Measurements from ENCODE around the gene ITPRID1. TPM values are rescaled to one million over a fixed set of nuclear protein-coding genes. Genes with fewer than 3 reads are reported as not detected.

Gene ITPRID1
- polyA plus RNA-seq, 6 donors from 2014 or later: not detected

- H3K27me3 Mint-ChIP-seq: no peaks in the 10 kb centered on the region
- H3K9me3 Mint-ChIP-seq: peaks cover 0 to 11% (median 2%) of the 10 kb centered on the region in 7 donors
- DNase-seq (no peak), ATAC-seq (ENCODE audit: low read depth in 2 of 2) (no peak)
- H3K4me3 Mint-ChIP-seq: no peak overlapping the region
- H3K4me1 Mint-ChIP-seq: no peaks in the 10 kb centered on the region
- no peak overlapping the region for H3K27ac Mint-ChIP-seq
- no peaks in the 10 kb centered on the region for H3K36me3 Mint-ChIP-seq
These were observed 23.0 kb upstream of the ITPRID1 start for GRCh38 chr7:31490796-31491314.

- no peak overlapping the region for H3K4me3 Mint-ChIP-seq
- H3K27me3 Mint-ChIP-seq: no peaks in the 10 kb centered on the region
- DNase-seq (no peak), ATAC-seq (ENCODE audit: low read depth in 2 of 2) (no peak)
- H3K27ac Mint-ChIP-seq: no peak overlapping the region
- H3K9me3 Mint-ChIP-seq: peaks cover 0 to 8% (median 2%) of the 10 kb centered on the region in 7 donors
- H3K4me1 Mint-ChIP-seq: no peaks in the 10 kb centered on the region
- no peaks in the 10 kb centered on the region for H3K36me3 Mint-ChIP-seq
These were observed 21.8 kb upstream of the ITPRID1 start for GRCh38 chr7:31492086-31492485.

DNA sequence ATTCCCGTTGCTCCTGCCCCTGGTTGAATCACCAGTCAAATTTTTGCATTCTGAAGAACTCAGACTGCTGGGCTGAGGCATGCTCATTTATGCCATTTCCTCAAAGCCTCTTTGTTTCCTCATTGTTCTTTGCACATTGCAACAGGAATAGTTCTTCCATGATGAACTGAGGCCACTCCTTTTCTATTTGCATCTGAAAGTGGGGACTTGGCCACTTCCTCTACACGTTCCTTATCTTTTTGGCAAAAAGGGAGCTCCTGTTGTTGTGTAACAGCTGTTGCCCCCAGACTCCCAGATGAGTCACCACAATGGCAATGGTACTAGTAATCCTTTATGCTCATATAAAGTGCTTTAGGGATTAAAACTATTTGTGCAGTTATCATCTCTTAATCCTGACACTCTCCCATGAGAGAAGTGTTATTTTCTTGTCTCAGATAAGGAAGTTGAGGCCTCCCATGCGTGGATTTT lies 20.1 kb upstream of the ITPRID1 start:
- no peak for ATAC-seq (ENCODE audit: low read depth in 2 of 2)
- Mint-ChIP-seq H3K27ac (no peak overlapping the region), H3K9me3 (peaks cover 0 to 13% (median 2%) of the 10 kb centered on the region in 7 donors), H3K4me3 (no peak overlapping the region), H3K4me1 (no peaks in the 10 kb centered on the region), H3K27me3 (no peaks in the 10 kb centered on the region), H3K36me3 (no peaks in the 10 kb centered on the region)
- no peak for DNase-seq

- DNase-seq: no peak
- no peaks in the 10 kb centered on the region for H3K27me3 Mint-ChIP-seq
- no peak for ATAC-seq (ENCODE audit: low read depth in 2 of 2)
- H3K4me1 Mint-ChIP-seq: no peaks in the 10 kb centered on the region
- no peaks in the 10 kb centered on the region for H3K36me3 Mint-ChIP-seq
- peak overlapping the region in 1 of 6 donors; percentile 32 for H3K27ac Mint-ChIP-seq
- no peak overlapping the region for H3K4me3 Mint-ChIP-seq
- peaks cover 0 to 13% (median 3%) of the 10 kb centered on the region in 7 donors for H3K9me3 Mint-ChIP-seq
These were observed 19.5 kb upstream of the ITPRID1 start for GRCh38 chr7:31494421-31494820.

DNA sequence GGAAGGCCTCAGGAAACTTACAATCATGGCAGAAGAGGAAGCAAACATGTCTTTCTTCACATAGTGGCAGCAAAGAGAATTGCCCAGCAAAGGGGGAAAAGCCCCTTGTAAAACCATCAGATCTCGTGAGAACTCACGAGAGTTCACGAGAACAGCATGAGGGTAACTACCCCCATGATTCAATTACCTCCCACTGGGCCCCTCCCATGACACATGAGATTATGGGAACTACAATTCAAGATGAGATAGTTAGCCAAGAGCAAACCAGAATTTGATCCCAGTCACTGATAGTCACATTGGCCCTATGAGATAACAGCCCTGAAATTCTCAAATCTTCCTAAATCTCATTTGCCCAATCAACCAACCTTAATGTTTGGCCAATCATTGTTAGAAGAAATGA lies 18.2 kb upstream of the ITPRID1 start:
- Mint-ChIP-seq H3K4me3 (no peak overlapping the region), H3K27ac (no peak overlapping the region), H3K36me3 (no peaks in the 10 kb centered on the region), H3K9me3 (peaks cover 0 to 13% (median 4%) of the 10 kb centered on the region in 7 donors), H3K27me3 (no peaks in the 10 kb centered on the region), H3K4me1 (no peaks in the 10 kb centered on the region)
- DNase-seq (no peak), ATAC-seq (ENCODE audit: low read depth in 2 of 2) (no peak)

DNA sequence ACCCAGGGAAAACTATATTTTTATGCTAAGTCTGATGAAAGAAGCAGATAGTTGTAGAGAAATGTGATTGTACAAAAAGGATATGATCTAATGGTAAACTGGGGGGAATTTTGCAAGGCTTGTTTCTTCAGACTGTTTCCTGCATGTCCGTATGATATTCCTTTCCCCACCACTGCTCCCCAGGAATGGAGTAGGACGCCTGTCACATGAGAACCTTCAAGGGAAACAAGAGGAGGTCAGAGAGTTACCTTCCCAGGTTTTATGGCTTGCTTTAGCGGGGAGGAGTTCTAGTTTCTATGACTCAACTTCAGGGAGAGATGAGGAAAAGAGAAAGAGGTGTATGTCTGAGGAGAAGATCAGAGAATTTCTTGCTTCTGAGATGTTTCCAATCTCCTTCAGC lies 16.4 kb upstream of the ITPRID1 start:
- H3K36me3 Mint-ChIP-seq: no peaks in the 10 kb centered on the region
- peaks cover 0 to 13% (median 4%) of the 10 kb centered on the region in 7 donors for H3K9me3 Mint-ChIP-seq
- no peak overlapping the region for H3K27ac Mint-ChIP-seq
- no peaks in the 10 kb centered on the region for H3K4me1 Mint-ChIP-seq
- no peaks in the 10 kb centered on the region for H3K27me3 Mint-ChIP-seq
- H3K4me3 Mint-ChIP-seq: no peak overlapping the region
- ATAC-seq (ENCODE audit: low read depth in 2 of 2): no peak
- DNase-seq: no peak

- Mint-ChIP-seq H3K27ac (no peak overlapping the region), H3K27me3 (no peaks in the 10 kb centered on the region), H3K36me3 (no peaks in the 10 kb centered on the region), H3K9me3 (peaks cover 0 to 10% (median 3%) of the 10 kb centered on the region in 7 donors), H3K4me3 (no peak overlapping the region), H3K4me1 (no peaks in the 10 kb centered on the region)
- ATAC-seq (ENCODE audit: low read depth in 2 of 2) (no peak), DNase-seq (no peak)
These were observed 13.2 kb upstream of the ITPRID1 start for GRCh38 chr7:31500656-31501055.

- DNase-seq (no peak), ATAC-seq (ENCODE audit: low read depth in 2 of 2) (no peak)
- Mint-ChIP-seq H3K36me3 (no peaks in the 10 kb centered on the region), H3K4me1 (no peaks in the 10 kb centered on the region), H3K9me3 (peaks cover 4 to 16% (median 13%) of the 10 kb centered on the region in 7 donors), H3K27ac (no peak overlapping the region), H3K4me3 (no peak overlapping the region), H3K27me3 (no peaks in the 10 kb centered on the region)
These were observed 5.1 kb upstream of the ITPRID1 start for GRCh38 chr7:31508823-31509222.

- DNase-seq: no peak
- H3K27me3 Mint-ChIP-seq: no peaks in the 10 kb centered on the region
- H3K4me3 Mint-ChIP-seq: no peak overlapping the region
- no peak for ATAC-seq (ENCODE audit: low read depth in 2 of 2)
- H3K27ac Mint-ChIP-seq: no peak overlapping the region
- no peaks in the 10 kb centered on the region for H3K4me1 Mint-ChIP-seq
- H3K9me3 Mint-ChIP-seq: peaks cover 6 to 25% (median 19%) of the 10 kb centered on the region in 7 donors
- H3K36me3 Mint-ChIP-seq: no peaks in the 10 kb centered on the region
These were observed 1.7 kb upstream of the ITPRID1 start for GRCh38 chr7:31512166-31512565.

DNA sequence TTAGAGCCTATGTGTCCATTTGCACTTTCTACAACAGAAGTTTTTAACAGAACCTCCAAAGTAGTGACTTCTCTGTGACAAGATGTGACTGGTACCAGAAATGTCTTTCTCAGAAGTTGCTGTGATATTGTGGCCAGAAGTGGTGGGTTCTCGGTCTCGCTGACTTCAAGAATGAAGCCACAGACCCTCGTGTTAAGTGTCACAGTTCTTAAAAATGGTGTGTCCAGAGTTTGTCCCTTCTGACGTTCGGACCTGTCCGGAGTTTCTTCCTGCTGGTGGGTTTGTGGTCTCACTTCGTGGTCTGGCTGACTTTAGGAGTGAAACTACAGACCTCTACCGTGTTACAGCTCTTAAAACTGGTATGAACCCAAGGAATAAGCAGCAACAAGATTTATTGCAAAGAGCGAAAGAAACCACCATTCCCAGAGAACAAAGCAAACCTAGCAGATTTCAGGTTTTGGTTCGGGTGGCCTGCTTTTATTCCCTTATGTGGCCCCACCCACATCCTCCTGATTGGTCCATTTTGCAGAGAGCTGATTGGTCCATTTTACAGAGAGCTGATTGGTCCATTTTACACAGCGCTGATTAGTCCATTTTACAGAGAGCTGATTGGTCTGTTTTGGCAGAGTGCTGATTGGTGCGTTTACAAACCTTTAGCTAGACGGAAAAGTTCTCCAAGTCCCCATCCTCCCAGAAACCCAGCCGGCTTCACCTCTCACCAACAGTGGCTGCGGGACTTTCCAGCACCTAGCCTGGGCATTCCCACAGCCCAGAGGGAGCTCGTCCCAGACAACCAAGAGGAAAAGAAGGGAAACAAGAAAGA lies 3.0 kb downstream of the ITPRID1 start:
- Mint-ChIP-seq H3K4me3 (no peak overlapping the region), H3K4me1 (no peaks in the 10 kb centered on the region), H3K36me3 (no peaks in the 10 kb centered on the region), H3K27ac (no peak overlapping the region), H3K9me3 (peaks cover 2 to 22% (median 13%) of the 10 kb centered on the region in 7 donors), H3K27me3 (no peaks in the 10 kb centered on the region)
- ATAC-seq (ENCODE audit: low read depth in 2 of 2) (no peak), DNase-seq (no peak)

DNA sequence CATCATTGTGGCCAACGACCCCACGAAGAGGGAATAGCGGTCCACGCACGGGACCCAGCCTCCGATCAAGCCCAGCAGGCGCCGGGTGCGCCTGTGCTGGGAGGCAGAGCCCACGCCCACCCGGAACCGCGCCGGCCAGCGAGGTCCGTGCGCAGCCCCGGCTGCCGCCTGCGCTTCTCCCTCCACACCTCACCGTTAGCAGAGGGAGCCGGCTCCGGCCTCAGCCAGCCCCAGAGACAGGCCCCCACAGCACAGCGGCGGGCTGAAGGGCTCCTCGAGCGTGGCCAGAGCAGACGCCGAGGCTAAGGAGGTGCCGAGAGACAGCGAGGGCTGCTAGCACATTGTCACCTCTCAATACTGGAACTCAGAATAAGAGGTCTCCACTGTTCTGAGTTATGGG lies 3.6 kb downstream of the ITPRID1 start:
- Mint-ChIP-seq H3K4me1 (no peaks in the 10 kb centered on the region), H3K4me3 (no peak overlapping the region), H3K27me3 (no peaks in the 10 kb centered on the region), H3K27ac (no peak overlapping the region), H3K36me3 (no peaks in the 10 kb centered on the region), H3K9me3 (peaks cover 2 to 22% (median 13%) of the 10 kb centered on the region in 7 donors)
- DNase-seq (no peak), ATAC-seq (ENCODE audit: low read depth in 2 of 2) (no peak)

GRCh38 chr7:31518766-31519165 lies 4.9 kb downstream of the ITPRID1 start:
- H3K4me1 Mint-ChIP-seq: no peaks in the 10 kb centered on the region
- DNase-seq: no peak
- H3K27ac Mint-ChIP-seq: no peak overlapping the region
- H3K27me3 Mint-ChIP-seq: no peaks in the 10 kb centered on the region
- no peak overlapping the region for H3K4me3 Mint-ChIP-seq
- ATAC-seq (ENCODE audit: low read depth in 2 of 2): no peak
- H3K9me3 Mint-ChIP-seq: peaks cover 2 to 18% (median 9%) of the 10 kb centered on the region in 7 donors
- no peaks in the 10 kb centered on the region for H3K36me3 Mint-ChIP-seq

DNA sequence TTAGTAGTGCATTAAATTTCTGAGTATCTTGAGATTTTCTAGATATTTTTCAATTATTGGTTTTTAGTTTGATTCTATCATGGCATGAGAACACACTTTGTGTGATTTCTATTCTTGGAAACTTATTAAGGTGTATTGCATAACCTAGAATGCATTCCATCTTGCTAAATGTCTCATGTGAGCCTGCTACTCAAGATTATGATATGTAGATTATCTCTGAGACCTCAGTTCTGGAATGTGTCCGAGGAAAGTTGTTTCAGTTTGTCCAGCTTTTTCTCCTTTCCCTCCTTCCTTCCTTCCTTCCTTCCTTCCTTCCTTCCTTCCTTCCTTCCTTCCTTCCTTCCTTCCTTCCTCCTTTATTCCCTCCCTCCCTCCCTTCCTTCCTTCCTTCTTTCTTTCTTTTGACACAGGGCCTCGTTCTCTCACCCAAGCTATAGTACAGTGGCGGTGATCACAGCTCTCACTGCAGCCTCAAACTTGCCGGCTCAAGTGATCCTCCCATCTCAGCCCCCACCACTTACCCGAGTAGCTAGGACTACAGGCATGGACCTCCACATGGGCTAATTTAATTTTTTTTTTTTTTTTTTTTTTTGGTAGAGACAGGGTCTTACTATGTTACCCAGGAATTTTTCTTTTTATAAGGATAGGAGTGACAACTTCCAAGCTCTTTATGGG lies 7.6 kb downstream of the ITPRID1 start:
- no peaks in the 10 kb centered on the region for H3K4me1 Mint-ChIP-seq
- ATAC-seq (ENCODE audit: low read depth in 2 of 2): no peak
- H3K27me3 Mint-ChIP-seq: no peaks in the 10 kb centered on the region
- peaks cover 0 to 9% (median 4%) of the 10 kb centered on the region in 7 donors for H3K9me3 Mint-ChIP-seq
- H3K27ac Mint-ChIP-seq: no peak overlapping the region
- H3K36me3 Mint-ChIP-seq: no peaks in the 10 kb centered on the region
- DNase-seq: no peak
- H3K4me3 Mint-ChIP-seq: no peak overlapping the region

DNA sequence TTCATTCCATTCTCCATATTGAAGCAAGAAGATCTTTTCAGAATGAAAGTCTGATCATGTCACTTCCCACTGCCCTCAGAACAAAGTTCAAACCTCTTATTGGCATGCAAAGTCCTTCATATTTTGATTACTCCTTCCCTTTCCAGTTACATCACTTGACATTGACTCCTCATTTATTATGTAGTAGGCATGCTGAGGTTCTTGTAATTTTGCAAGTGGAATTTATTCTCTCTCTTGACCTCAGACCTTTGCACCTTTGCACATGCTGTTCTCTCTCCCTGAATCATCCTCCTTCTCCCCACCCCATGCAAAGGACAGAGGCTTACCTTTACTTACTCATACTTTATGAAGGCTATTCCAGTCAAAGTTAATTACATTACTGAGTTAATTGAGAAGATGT lies 13.0 kb downstream of the ITPRID1 start:
- no peak overlapping the region for H3K27ac Mint-ChIP-seq
- no peak for DNase-seq
- no peak overlapping the region for H3K4me3 Mint-ChIP-seq
- H3K36me3 Mint-ChIP-seq: no peaks in the 10 kb centered on the region
- no peaks in the 10 kb centered on the region for H3K4me1 Mint-ChIP-seq
- no peaks in the 10 kb centered on the region for H3K27me3 Mint-ChIP-seq
- ATAC-seq (ENCODE audit: low read depth in 2 of 2): no peak
- peaks cover 0 to 6% (median 2%) of the 10 kb centered on the region in 7 donors for H3K9me3 Mint-ChIP-seq
